NCI-H146 (cell line): ENCODE data around the gene SCLY.
A peak's percentile ranks its signal among the peaks of the same experiment; 100 is the strongest.

Experiments
- DNase-seq: peaks from one replicate; lab custom pipeline; 2025; lab: John Stamatoyannopoulos, UW

Gene SCLY

GRCh38 chr2:238069877-238070276 lies 9.1 kb downstream of the SCLY start:
- DNase-seq: no peak

GRCh38 chr2:238075397-238075796 lies 14.6 kb downstream of the SCLY start:
- DNase-seq: no peak

GRCh38 chr2:238077292-238077691 lies 16.5 kb downstream of the SCLY start:
- no peak for DNase-seq

- no peak for DNase-seq
Measured at GRCh38 chr2:238079874-238080327, 19.1 kb downstream of the SCLY start.

GRCh38 chr2:238080518-238080917 lies 19.7 kb downstream of the SCLY start:
- DNase-seq: no peak

GRCh38 chr2:238081150-238081549 lies 20.3 kb downstream of the SCLY start:
- no peak for DNase-seq

- DNase-seq: no peak
Measured at GRCh38 chr2:238081561-238081960, 20.8 kb downstream of the SCLY start.

- no peak for DNase-seq
Measured at GRCh38 chr2:238082151-238082550, 21.4 kb downstream of the SCLY start.

- no peak for DNase-seq
Measured at GRCh38 chr2:238082827-238083226, 22.0 kb downstream of the SCLY start.

GRCh38 chr2:238083919-238084318 lies 23.1 kb downstream of the SCLY start:
- no peak for DNase-seq

GRCh38 chr2:238084761-238085160 lies 24.0 kb downstream of the SCLY start:
- DNase-seq: no peak

- DNase-seq: no peak
Measured at GRCh38 chr2:238085899-238086298, 25.1 kb downstream of the SCLY start.

- DNase-seq: no peak
Measured at GRCh38 chr2:238087211-238087610, 26.4 kb downstream of the SCLY start.

- no peak for DNase-seq
Measured at GRCh38 chr2:238090887-238091286, 30.1 kb downstream of the SCLY start.

- no peak for DNase-seq
Measured at GRCh38 chr2:238091436-238092060, 30.7 kb downstream of the SCLY start.

- DNase-seq: no peak
Measured at GRCh38 chr2:238092486-238093035, 31.8 kb downstream of the SCLY start.

GRCh38 chr2:238093181-238094140 lies 32.7 kb downstream of the SCLY start:
- no peak for DNase-seq

GRCh38 chr2:238094438-238095022 lies 33.7 kb downstream of the SCLY start:
- DNase-seq: no peak

- DNase-seq: no peak
Measured at GRCh38 chr2:238095143-238095542, 34.3 kb downstream of the SCLY start.

- DNase-seq: peak; percentile 92
Measured at GRCh38 chr2:238096311-238097011, 35.7 kb downstream of the SCLY start.

- DNase-seq: no peak
Measured at GRCh38 chr2:238097201-238097987, 36.6 kb downstream of the SCLY start.
